ENCODE results near the gene RAPGEF6.
"Not testable (repeated sequence)": the region's sequence is repeated elsewhere in the genome, so short reads cannot be mapped to it uniquely, and the experiment has no call there.

The RAPGEF6 gene

DNA sequence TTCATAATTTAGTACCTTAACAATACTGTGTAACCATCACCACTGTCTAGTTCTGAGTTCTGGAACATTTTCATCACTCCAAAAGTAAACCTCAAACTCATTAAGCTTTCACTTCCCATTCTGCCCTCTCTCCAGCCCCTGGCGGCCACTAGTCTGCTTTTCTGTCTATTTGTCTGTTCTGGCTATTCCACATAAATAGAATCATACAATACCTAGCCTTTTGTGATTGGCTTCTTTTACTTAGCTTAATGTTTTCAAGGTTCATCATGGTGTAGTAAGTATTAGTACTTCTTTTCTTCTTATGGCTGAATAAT, 138.7 kb downstream of the RAPGEF6 start:
- no peak for DNase-seq (ENCODE audit: low spot score)

DNA sequence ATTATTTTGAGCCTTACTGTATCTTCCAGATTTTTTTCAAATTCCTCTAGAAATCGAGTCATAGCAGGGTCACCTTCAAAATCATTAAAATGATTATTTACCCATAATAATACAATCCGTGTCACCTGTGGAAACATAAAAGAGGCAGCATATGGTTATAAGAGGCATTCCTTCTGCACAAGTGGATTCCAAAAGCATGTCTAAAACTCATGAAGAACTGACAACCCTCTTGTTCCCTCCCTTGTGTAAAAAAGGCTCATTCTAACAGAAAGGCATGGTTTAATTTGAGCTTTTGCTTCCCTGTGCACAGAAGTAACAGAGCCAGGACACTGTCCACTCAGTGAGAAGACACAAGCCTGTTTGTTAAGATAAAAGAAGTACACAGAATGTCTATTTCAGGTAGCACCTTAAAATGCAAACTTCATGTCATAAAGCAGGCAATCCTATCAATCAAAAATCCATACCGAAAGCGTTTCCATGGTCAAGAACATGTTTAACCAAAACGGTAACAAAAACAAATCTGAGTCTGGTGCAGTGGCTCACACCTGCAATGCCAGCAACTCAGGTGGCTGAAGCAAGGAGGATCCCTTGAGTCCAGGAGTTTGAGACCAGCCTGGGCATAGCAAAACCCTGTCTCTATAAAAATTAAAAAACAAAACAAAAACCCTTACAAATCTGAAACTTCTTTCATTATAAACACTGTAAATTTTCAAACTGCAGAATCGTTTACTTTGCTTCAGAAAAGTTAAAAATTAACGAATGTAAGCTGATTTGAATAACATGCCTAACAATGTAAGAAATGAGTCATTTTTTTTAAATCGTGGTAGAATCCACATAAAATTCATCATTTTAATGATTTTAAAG, 139.3 kb downstream of the RAPGEF6 start:
- DNase-seq (ENCODE audit: low spot score): no peak

DNA sequence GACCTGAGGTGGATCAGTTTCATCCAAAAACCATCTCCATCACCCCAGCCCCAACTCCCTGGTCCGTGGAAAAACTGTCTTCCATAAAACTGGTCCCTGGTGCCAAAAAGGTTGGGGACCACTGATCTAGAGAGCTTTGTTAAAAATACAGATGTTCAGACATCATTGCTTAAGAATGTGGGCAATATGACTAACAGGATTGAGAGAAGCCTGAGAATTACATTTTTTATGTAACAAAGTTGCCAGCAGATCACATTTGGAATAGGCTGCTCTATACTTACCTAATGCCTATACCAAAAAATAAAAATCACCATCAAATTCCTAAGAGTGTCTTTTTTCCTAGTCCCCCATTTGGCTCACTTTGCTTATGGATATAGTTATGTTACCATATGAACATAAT, 143.3 kb downstream of the RAPGEF6 start:
- no peak for DNase-seq (ENCODE audit: low spot score)

DNA sequence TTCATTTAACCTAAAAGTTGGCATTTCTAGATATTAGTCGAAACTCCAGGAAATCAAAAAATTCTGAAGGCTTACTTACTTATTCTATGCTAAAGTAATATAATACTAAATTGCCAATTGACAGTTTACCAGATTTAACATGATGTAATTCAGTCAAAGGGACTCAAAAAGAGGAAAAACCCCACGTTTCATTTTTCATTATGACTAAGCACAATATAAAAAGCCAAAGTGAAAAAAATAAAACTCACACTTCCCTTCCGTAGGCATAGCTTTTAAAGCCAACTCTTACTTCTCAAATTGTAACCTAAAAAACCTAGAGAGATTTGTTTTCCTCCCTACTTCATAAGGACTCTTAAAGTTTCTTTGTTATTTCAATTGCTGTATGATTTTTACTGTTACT, 146.6 kb downstream of the RAPGEF6 start:
- no peak for DNase-seq (ENCODE audit: low spot score)

DNA sequence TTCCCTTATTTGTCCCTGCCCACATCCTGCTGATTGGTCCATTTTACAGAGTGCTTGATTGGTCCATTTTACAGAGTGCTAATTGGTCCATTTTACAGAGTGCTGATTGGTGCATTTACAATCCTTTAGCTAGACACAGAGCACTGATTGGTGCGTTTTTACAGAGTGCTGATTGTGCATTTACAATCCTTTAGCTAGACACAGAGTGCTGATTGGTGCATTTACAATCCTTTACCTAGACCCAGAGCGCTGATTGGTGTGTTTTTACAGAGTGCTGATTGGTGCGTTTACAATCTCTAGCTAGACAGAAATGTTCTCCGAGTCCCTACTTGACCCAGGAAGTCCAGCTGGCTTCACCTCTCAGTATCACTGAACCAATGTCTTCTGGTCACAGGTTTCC, 147.7 kb downstream of the RAPGEF6 start:
- not testable (repeated sequence) for DNase-seq (ENCODE audit: low spot score)

DNA sequence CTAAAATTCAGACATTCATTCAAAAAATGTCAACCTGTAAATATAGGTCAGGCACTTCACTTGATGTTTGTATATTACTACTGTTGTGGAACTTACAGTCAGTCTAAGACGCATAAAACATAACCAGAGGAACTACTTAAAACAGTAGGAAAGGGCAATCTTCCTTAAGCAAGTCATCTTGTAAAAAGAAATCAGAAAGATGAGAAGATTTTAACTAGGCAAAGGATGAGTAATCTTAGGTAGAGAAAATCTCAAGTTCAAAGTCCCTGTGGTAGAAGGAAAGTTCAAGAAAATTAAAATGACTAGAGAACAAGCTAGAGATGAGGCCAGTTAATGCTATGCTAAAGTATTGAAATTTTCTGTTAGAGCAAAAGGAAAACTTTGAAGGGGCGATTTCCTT, 152.4 kb downstream of the RAPGEF6 start:
- DNase-seq (ENCODE audit: low spot score): no peak

DNA sequence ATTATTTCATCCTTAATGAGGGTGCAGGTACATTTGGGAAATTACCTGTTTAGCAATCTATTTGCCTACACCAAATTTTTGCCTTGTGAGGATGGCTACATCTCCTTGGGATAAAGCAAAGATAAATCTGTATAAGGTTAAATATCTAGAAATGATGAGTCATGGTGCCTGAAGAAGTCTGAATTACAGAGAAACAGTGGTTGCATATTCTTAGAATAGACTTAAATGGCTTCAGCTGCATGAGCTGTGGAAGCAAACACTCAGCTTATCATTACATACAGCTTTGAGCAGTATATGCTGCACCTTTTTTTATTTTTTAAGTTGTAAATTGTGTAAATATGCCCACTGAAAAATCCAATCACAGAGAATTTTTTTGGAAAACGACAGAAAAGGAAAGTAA, 153.5 kb downstream of the RAPGEF6 start:
- no peak for DNase-seq (ENCODE audit: low spot score)

DNA sequence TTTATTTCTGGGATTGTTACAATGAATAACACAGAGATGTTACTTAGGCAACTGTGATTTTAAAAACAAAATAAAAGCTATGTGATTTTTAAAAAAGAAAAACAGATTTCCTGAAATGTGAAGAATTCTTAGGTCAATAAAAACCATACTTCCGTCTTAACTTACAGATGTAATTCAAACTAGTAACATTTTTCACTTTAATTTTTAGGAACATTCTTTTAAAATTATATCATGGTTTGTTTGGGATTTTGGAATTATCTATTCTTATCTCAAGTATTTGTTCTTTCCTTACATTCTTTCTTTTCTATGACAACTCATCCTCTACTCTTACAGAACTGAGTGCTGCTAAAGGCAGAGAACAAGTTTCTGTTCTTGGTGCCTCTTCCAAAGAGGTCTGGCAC, 159.5 kb downstream of the RAPGEF6 start:
- DNase-seq (ENCODE audit: low spot score): no peak

DNA sequence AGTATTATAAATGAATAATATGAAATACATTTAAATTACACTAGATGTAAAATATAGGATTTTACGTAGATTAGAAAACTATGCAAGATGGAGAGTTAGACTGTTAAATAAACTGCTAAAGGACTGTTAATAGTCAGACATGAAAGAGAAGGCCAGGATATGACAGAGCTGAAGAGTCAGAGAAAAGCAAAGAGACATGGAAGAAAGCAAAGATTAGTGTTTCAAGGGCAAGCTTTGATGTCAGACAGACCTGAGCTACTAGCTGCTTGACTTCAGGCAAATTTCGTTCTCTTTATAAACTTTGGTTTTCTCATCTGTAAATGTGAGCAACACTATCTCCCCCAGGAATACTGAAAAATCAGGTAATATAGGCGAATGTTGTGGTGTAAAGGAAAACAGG, 161.3 kb downstream of the RAPGEF6 start:
- DNase-seq (ENCODE audit: low spot score): no peak

DNA sequence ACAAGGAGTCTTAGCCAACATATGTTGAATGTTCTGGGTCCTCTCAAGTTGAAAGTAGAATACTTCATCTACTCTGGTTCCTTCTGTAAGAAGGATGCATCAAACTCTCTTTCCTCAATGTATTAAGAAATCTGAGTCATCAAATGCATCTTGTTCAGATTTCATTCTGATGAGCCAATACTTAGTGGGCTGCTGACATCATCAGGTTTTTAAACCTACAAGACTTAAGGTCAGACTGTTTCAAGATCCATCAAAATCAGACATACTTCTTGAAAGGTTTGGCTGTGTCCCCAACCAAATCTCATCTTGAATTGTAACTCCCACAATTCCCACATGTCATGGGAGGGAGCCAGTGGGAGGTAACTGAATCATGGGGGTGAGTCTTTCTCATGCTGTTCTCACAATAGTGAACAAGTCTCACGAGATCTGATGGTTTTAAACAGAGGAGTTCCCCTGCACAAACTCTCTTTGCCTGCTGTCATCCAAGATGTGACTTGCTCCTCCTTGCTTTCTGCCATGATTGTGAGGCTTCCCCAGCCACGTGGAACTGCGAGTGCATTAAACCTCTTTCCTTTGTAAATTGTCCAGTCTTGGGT, 168.8 kb downstream of the RAPGEF6 start:
- no peak for DNase-seq (ENCODE audit: low spot score)

DNA sequence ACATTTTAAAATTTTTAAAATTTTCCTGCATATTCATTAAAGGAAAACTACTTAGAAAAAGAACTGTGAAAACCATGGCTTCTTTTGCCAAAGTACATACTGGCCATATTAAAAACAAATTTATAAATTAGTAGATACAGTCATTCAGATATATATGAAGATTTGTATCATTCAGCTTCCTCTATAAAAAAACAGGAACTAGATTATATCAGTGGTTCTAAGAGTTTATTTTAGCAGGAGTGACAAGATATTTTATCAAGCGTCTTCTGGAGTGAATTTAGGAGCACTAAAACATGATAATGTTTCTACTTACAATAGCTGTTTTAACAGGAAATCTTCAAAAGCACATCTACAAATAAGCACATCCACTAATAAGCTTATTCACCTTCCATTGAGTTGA, 171.4 kb downstream of the RAPGEF6 start:
- DNase-seq (ENCODE audit: low spot score): no peak

DNA sequence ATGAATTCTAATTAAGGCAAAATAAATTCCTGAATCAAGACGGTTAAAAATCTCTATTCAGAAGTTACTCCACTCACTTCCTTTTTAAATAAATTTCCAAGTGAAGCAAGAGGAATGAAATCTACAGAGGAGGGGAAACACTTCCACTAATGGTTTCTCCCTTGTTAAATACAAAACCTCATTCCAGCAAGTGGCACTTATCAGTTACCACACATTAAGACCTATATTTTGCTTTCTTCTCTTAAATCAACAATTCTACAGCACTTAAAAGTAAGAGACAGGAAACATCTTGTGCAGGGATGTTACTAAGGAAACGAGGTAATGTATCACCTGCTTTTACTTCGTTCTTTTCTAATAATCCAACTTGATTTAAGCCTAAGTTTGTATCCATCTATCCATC, 172.6 kb downstream of the RAPGEF6 start:
- no peak for DNase-seq (ENCODE audit: low spot score)

DNA sequence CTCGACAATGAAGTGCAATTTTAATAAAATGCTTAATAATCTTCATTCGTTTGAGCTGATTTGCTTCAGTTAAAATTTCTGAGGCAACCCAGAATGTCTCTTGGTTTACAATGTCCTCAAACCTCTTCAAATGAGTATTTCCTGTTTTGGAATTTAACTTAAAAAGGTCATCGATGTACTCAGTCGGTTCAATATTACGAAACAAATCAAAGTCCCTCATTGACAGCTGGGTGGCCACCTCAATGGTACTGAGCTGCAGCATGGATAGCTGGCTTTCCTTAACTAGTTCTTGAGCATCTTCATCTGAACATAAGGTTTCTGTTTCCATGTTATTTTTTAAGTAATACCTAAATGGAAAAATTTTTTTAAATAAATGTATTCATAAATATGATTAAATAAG, 173.3 kb downstream of the RAPGEF6 start:
- DNase-seq (ENCODE audit: low spot score): no peak

DNA sequence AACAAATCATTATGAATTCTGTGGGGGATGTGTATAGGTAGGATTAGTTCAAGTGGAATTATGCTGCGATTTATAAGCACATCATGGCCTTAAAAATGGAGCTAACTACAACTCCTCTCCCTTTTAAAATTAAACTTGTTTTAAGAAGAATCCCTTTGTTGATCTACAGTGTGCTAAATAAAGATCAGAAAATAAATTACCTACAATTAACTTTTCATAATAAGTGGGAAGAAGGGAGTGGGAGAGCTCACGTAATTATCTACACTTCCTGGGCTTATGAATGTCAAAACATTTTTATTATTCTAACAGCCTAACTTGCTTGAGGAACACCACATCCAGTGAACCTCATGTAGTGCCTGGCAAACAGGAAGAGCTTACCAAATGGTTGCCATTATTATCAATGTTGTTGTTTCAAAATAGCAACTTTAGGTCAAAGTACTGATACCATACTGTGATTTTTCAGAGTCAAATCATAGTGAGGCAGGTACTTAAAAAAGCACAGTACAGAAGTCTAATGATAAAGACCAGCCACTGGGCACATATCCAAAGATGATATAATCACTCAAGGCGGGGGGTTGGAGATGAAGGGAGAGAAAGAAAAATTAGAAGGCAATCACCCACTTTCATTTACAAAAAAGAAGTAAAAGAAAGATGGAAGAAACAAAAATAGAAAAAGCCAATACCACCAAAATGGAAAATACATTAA, 174.0 kb downstream of the RAPGEF6 start:
- DNase-seq (ENCODE audit: low spot score): no peak

DNA sequence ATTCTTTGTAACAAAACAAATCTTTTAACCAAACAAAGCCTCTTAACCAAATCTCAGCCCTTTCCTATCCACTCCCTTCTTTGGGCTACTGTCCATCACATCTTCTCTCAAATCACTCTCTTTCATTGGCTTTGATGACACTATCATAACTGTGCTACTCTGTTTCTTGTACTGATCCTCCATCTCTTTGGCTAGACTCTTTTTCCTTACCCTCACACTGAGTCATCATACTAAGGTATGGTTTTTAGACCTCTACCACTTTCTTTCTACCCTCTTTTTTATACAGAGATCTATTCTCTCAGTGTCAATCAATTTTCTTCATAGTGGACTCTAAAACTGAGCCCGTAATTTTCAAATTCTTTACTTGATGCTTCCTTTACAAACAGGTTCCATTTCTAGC, 174.9 kb downstream of the RAPGEF6 start:
- DNase-seq (ENCODE audit: low spot score): no peak

DNA sequence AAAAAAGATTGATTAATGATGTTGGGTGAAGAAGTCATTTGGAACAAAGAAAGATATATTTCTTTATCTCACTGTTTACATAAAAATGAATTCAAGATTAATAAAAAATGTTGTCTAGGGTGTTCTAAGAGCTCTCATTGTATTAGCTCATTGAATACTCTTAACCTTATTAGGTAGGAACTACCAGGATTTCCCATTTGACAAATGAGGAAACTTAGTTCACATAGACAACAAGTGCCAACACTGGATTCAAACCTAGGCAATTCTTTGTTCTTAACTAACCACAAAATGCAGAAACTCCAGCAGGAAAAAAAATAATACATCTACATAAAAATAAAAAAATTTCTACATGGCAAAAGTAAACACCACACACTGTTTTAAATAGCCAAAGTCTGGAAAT, 175.8 kb downstream of the RAPGEF6 start:
- no peak for DNase-seq (ENCODE audit: low spot score)

DNA sequence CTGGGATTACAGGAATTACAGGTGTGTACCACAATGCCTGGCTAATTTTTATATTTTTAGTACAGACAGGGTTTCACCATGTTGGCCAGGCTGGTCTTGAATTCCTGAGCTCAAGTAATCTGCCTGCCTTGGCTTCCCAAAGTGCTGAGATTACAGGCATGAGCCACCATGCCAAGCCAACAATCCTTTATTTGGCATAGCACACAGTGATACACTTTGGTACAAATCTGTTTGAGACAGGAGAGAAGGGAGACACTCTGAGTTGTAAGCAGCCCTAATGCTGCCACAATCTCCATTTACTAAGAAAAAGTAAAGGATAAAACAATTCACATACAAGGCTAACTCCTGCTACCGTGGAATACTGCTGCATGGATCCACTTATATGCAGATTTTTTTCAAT, 177.8 kb downstream of the RAPGEF6 start:
- no peak for DNase-seq (ENCODE audit: low spot score)

DNA sequence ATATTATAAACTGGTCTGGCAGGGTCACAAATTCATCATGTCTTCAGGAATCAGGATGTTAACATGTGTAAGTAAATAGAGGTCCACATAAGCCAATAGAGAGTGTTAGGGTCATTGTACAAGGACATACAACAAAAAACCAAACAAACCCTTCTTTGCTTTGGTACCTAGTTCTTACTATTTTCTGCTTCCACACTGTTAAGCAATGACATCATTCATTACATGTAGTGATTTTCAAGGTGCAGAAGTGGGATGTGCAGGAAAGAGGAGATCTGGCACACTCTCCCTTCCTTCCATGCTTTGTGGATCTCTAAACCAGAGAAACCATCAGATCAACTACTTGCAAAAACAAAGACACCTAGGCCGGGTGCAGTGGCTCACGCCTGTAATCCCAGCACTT, 184.1 kb downstream of the RAPGEF6 start:
- no peak for DNase-seq (ENCODE audit: low spot score)

DNA sequence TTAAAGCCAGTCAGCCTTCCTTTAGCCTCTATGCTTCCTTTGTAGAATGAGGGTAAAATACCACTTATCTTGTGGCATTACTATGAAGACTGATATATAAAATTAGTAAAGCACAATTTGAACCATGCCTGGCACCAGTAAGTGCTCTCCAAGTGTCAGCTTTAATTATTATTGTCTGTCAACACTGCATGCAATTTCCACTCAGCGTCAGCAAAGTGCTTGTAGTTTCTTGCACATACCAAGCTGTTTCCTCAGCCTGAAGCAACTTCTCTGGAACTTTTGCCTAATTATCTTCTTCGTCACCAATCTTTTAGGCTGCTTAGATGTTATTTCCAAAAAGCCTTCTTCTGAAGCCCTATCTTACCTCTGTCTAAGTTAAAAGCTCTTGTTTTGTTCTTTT, 193.8 kb downstream of the RAPGEF6 start:
- DNase-seq (ENCODE audit: low spot score): no peak

DNA sequence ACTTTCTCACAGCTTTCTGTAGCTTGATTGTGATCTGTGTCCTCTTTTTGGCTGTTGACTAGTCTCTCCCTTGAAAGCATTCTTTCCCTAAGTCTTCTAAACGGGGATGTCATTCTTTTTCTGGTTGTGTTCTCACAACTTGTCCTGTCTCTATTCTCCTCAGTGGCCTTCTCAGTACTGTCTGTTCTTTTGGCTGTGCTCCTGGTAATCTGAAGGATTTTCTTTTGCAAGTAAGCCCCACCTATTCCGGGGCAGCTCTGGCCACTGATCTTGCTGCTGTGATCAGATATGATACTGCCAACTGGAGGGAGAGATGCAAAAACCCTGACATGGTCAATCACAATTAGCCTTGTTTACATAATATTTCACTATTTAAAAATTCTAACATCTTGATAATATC, 198.9 kb downstream of the RAPGEF6 start:
- peak; percentile 31 for DNase-seq (ENCODE audit: low spot score)

DNA sequence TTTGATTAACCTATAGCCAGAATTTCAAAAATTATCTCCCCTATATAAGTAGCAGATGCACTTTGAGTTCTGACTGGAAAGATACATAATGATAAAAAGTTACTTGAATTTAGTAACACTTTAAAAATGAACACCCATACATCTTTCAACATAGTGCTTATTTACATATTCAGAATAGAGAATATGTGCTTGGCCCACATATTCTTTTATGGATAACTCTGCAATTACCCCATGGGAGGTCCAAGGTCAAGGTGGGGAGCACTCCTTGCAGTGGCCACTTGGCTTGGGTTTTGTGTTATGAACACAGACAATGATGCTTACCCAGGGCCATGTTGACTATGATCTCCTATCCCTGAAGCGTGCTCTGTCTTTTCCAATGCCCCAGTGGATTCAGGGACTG, 201.9 kb downstream of the RAPGEF6 start:
- no peak for DNase-seq (ENCODE audit: low spot score)

DNA sequence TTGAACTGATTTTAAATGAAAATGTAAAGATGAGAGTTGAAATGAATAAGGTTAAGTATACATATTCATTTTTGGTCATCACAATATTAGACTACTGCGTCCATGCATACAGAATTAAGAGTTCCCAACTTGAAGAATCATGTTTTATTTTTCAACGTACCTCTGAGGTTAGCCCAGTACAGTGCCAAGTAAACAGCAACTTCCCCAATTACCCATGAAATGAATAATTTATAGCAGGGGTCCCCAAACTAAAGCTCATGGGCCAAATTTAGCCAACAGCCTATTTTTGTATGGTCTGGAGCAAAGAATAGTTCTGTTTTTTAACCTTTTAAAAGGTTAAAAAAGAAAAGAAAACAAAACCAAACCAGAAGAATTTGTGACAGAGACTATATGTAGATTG, 203.2 kb downstream of the RAPGEF6 start:
- no peak for DNase-seq (ENCODE audit: low spot score)

DNA sequence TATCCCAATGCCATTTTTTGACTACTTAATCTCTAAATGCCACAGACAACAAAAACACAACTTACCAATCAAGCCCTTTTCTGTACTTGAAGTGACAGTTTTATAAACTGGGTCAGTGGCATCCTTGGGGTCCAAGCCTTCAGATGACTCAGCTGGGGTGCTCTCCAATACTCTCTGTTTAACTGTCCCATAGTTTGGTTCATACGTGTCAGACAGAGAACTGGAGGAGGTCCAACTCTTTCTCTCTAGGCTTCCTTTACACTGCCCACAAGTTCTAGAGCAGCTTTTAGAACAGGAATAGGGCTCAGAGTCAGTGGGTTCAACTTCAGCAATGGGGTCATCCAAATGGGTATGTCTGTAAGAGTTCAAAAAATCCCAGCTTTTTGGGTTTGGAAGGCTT, 204.2 kb downstream of the RAPGEF6 start:
- no peak for DNase-seq (ENCODE audit: low spot score)

DNA sequence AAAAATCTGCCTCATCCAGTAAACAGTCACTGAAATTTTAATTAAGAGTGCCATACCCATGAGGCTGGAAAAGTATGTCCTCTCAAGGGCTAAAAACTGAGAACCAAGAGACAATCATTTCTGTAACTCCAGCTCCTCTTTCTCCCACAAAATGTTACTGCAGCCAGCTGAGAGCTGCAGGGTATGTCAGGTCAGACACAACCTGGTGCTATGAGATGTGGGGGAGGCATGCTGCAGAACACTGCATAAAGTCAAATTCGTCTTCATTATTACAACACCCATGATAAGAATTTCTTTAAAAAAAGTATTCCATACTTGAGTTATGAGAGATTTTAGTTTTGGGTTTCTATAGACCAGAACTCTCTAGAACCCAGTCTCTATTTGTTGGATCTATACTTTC, 209.0 kb downstream of the RAPGEF6 start:
- DNase-seq (ENCODE audit: low spot score): no peak

Measured in D341Med (cell line).